Hematopoietic multipotent progenitor cell treated with erythropoietin and hydrocortisone succinate and interleukin-3 and kit ligand, for 8 days (in vitro differentiated cells): ENCODE data around the gene OCA2.
"Not testable (repeated sequence)": the region's sequence is repeated elsewhere in the genome, so short reads cannot be mapped to it uniquely, and the experiment has no call there.

Experiments
- DNase-seq: peaks from one replicate; pipeline ENCODE4 v3.0.0-alpha.2; 2015

The OCA2 gene

GRCh38 chr15:28098766-28099554 is at the start of gene OCA2:
Gene OCA2 (minus strand): TSS chr15:28099315. CDS start chr15:28081874, 17,441 bp downstream.
- DNase-seq: peak; percentile 29

- no peak for DNase-seq
Observed at GRCh38 chr15:28147801-28148200, 48.7 kb upstream of the OCA2 start.

- DNase-seq: not testable (repeated sequence)
Observed at GRCh38 chr15:28145419-28145818, 46.3 kb upstream of the OCA2 start.

GRCh38 chr15:28140062-28140461 is 40.9 kb upstream of the OCA2 start:
- no peak for DNase-seq

- not testable (repeated sequence) for DNase-seq
Observed at GRCh38 chr15:28137408-28138039, 38.4 kb upstream of the OCA2 start.

GRCh38 chr15:28136236-28136904 is 37.3 kb upstream of the OCA2 start:
- not testable (repeated sequence) for DNase-seq

GRCh38 chr15:28133281-28133680 is 34.2 kb upstream of the OCA2 start:
- no peak for DNase-seq

GRCh38 chr15:28132524-28133275 is 33.6 kb upstream of the OCA2 start:
- DNase-seq: no peak

- no peak for DNase-seq
Observed at GRCh38 chr15:28131946-28132345, 32.8 kb upstream of the OCA2 start.

- DNase-seq: no peak
Observed at GRCh38 chr15:28131400-28131799, 32.3 kb upstream of the OCA2 start.

- no peak for DNase-seq
Observed at GRCh38 chr15:28130651-28131050, 31.5 kb upstream of the OCA2 start.

- no peak for DNase-seq
Observed at GRCh38 chr15:28129231-28129848, 30.2 kb upstream of the OCA2 start.

GRCh38 chr15:28128031-28128430 is 28.9 kb upstream of the OCA2 start:
- DNase-seq: no peak

- no peak for DNase-seq
Observed at GRCh38 chr15:28127036-28127435, 27.9 kb upstream of the OCA2 start.

GRCh38 chr15:28125673-28126651 is 26.8 kb upstream of the OCA2 start:
- peak; percentile 60 for DNase-seq

- DNase-seq: no peak
Observed at GRCh38 chr15:28124841-28125240, 25.7 kb upstream of the OCA2 start.

GRCh38 chr15:28123408-28124023 is 24.4 kb upstream of the OCA2 start:
- DNase-seq: peak; percentile 70

GRCh38 chr15:28122038-28122949 is 23.2 kb upstream of the OCA2 start:
- no peak for DNase-seq

- DNase-seq: not testable (repeated sequence)
Observed at GRCh38 chr15:28121577-28121976, 22.5 kb upstream of the OCA2 start.

- no peak for DNase-seq
Observed at GRCh38 chr15:28120359-28120640, 21.2 kb upstream of the OCA2 start.
